Neural progenitor cell (in vitro differentiated cells): Measurements from ENCODE around the gene AK2. TPM values are rescaled to one million over a fixed set of nuclear protein-coding genes. Genes with fewer than 3 reads are reported as not detected.
A peak's percentile ranks its signal among the peaks of the same experiment; 100 is the strongest.

ENCODE experiments used
- DNase-seq: peaks from one replicate; pipeline ENCODE4 v3.0.0-alpha.2; 2016; ENCODE audit warnings: low spot score
- H2AFZ ChIP-seq: fragments of 200-600 bp; sonication (generic); replicated peaks from 2 replicates; pipeline ENCODE4 v1.6.1; 2016; ENCODE audit warnings: antibody characterized with exemption
- H3F3A ChIP-seq: fragments of 200-600 bp; sonication (generic); 2 replicates; pipeline ENCODE4 v1.6.1; 2016; ENCODE audit warnings: antibody characterized with exemption, low read depth
- H3K27ac ChIP-seq: fragments of 200-600 bp; sonication (generic); 2 replicates; pipeline ENCODE4 v1.5.1; 2016; ENCODE audit warnings: mild to moderate bottlenecking
- H3K27me3 ChIP-seq: fragments of 200-600 bp; sonication (generic); 2 replicates; pipeline ENCODE4 v1.6.1; 2016; ENCODE audit warnings: mild to moderate bottlenecking, moderate library complexity
- H3K36me3 ChIP-seq: fragments of 200-600 bp; sonication (generic); 2 replicates; pipeline ENCODE4 v1.5.1; 2016
- H3K4me1 ChIP-seq: fragments of 200-600 bp; sonication (generic); 2 replicates; pipeline ENCODE4 v1.6.1; 2016; ENCODE audit warnings: mixed run types
- H3K4me2 ChIP-seq: fragments of 200-600 bp; sonication (generic); 2 replicates; pipeline ENCODE4 v1.6.1; 2016
- H3K4me3 ChIP-seq: fragments of 200-600 bp; sonication (generic); 2 replicates; pipeline ENCODE4 v1.5.1; 2016
- H3K79me2 ChIP-seq: fragments of 200-600 bp; sonication (generic); 2 replicates; pipeline ENCODE4 v1.6.1; 2016; ENCODE audit warnings: low read depth
- H3K9ac ChIP-seq: fragments of 200-600 bp; sonication (generic); 2 replicates; pipeline ENCODE4 v1.6.1; 2016
- H3K9me3 ChIP-seq: fragments of 200-600 bp; sonication (generic); 2 replicates; pipeline ENCODE4 v1.5.1; 2016; ENCODE audit warnings: low read depth
- H4K20me1 ChIP-seq: fragments of 200-600 bp; sonication (generic); 2 replicates; pipeline ENCODE4 v1.6.1; 2016; ENCODE audit warnings: low read depth
- H3K27ac Mint-ChIP-seq: 3 replicates; pipeline ENCODE4 v1.8.0; 2021; ENCODE audit warnings: mixed read lengths
- H3K27me3 Mint-ChIP-seq: 2 replicates; pipeline ENCODE4 v1.8.0; 2022; ENCODE audit warnings: low read depth, mild to moderate bottlenecking, inconsistent platforms, moderate library complexity, mixed read lengths; ENCODE audit not compliant: insufficient read depth
- H3K36me3 Mint-ChIP-seq: 3 replicates; pipeline ENCODE4 v1.8.0; 2021; ENCODE audit warnings: mixed read lengths
- H3K4me1 Mint-ChIP-seq: 3 replicates; pipeline ENCODE4 v1.8.0; 2021; ENCODE audit warnings: mixed read lengths
- H3K4me3 Mint-ChIP-seq: 3 replicates; pipeline ENCODE4 v1.8.0; 2021; ENCODE audit warnings: mild to moderate bottlenecking, moderate library complexity, mixed read lengths
- H3K9me3 Mint-ChIP-seq: 3 replicates; pipeline ENCODE4 v1.8.0; 2020; ENCODE audit warnings: mixed read lengths
- CTCF ChIP-seq: fragments of 200-600 bp; sonication (generic); IDR thresholded peaks from 2 replicates; pipeline ENCODE4 v1.5.1; 2017; ENCODE audit warnings: antibody characterized with exemption, mild to moderate bottlenecking
- EZH2 ChIP-seq: fragments of 200-600 bp; sonication (generic); IDR thresholded peaks from 2 replicates; pipeline ENCODE4 v1.6.1; 2017; ENCODE audit warnings: antibody characterized with exemption, mild to moderate bottlenecking, moderate library complexity
- EZH2phosphoT487 ChIP-seq: fragments of 200-600 bp; sonication (generic); IDR thresholded peaks from 2 replicates; pipeline ENCODE4 v1.6.1; 2017; ENCODE audit warnings: antibody characterized with exemption
- total RNA-seq: library from RNA; depleted of rRNA; stranded (reverse); fragments of >200 nt; gene quantifications from 2 replicates; pipeline ENCODE4 v1.2.3, GENCODE V29; 2015; ENCODE audit warnings: low replicate concordance

The AK2 gene
- total RNA-seq, 1 donor from 2014 or later = 128 TPM

GRCh38 chr1:33080373-33080772 is 43.7 kb upstream of the AK2 start:
- Histone ChIP-seq H4K20me1 (no peaks in the 10 kb centered on the region), H3F3A (peaks cover 14% of the 10 kb centered on the region), H3K27me3 (peaks cover 44% of the 10 kb centered on the region), H3K4me3 (peak overlapping the region; percentile 60), H3K9me3 (no peaks in the 10 kb centered on the region), H3K36me3 (no peaks in the 10 kb centered on the region), H3K4me2 (peak overlapping the region; percentile 83), H3K79me2 (no peaks in the 10 kb centered on the region), H2AFZ (peak overlapping the region; percentile 80), H3K9ac (no peak overlapping the region), H3K27ac (no peak overlapping the region), H3K4me1 (peaks cover 11% of the 10 kb centered on the region)
- DNase-seq = no peak
- peaks cover 27% of the 10 kb centered on the region for H3K4me1 Mint-ChIP-seq
- H3K27me3 Mint-ChIP-seq = peaks cover 6% of the 10 kb centered on the region
- no peaks in the 10 kb centered on the region for H3K9me3 Mint-ChIP-seq
- TF ChIP-seq EZH2phosphoT487 (no peak), CTCF (no peak), EZH2 (no peak)
- H3K4me3 Mint-ChIP-seq = peak overlapping the region; percentile 84
- no peak overlapping the region for H3K27ac Mint-ChIP-seq
- H3K36me3 Mint-ChIP-seq = no peaks in the 10 kb centered on the region

GRCh38 chr1:33078030-33078591 is 41.4 kb upstream of the AK2 start:
- Histone ChIP-seq H3K27me3 (peaks cover 21% of the 10 kb centered on the region), H3K9ac (no peak overlapping the region), H3K4me3 (no peak overlapping the region), H3K9me3 (no peaks in the 10 kb centered on the region), H3K4me1 (peaks cover 11% of the 10 kb centered on the region), H3K79me2 (no peaks in the 10 kb centered on the region), H2AFZ (no peak overlapping the region), H3K36me3 (no peaks in the 10 kb centered on the region), H3F3A (peaks cover 14% of the 10 kb centered on the region), H4K20me1 (no peaks in the 10 kb centered on the region), H3K4me2 (no peak overlapping the region), H3K27ac (no peak overlapping the region)
- peaks cover 27% of the 10 kb centered on the region for H3K4me1 Mint-ChIP-seq
- TF ChIP-seq EZH2 = no peak
- TF ChIP-seq EZH2phosphoT487 = no peak
- no peak for TF ChIP-seq CTCF
- DNase-seq = no peak
- no peak overlapping the region for H3K27ac Mint-ChIP-seq
- peaks cover 15% of the 10 kb centered on the region for H3K27me3 Mint-ChIP-seq
- no peaks in the 10 kb centered on the region for H3K36me3 Mint-ChIP-seq
- no peak overlapping the region for H3K4me3 Mint-ChIP-seq
- no peaks in the 10 kb centered on the region for H3K9me3 Mint-ChIP-seq

GRCh38 chr1:33074193-33074945 is 37.7 kb upstream of the AK2 start:
- Mint-ChIP-seq H3K4me1 (peaks cover 10% of the 10 kb centered on the region), H3K9me3 (no peaks in the 10 kb centered on the region), H3K36me3 (no peaks in the 10 kb centered on the region), H3K27me3 (peaks cover 12% of the 10 kb centered on the region), H3K4me3 (no peak overlapping the region), H3K27ac (no peak overlapping the region)
- H3K79me2 ChIP-seq = no peaks in the 10 kb centered on the region
- DNase-seq = no peak
- no peaks in the 10 kb centered on the region for H3F3A ChIP-seq
- H3K27ac ChIP-seq = no peak overlapping the region
- H3K4me3 ChIP-seq = no peak overlapping the region
- no peak overlapping the region for H2AFZ ChIP-seq
- no peak overlapping the region for H3K9ac ChIP-seq
- H4K20me1 ChIP-seq = no peaks in the 10 kb centered on the region
- no peaks in the 10 kb centered on the region for H3K4me1 ChIP-seq
- no peaks in the 10 kb centered on the region for H3K36me3 ChIP-seq
- TF ChIP-seq EZH2 (no peak), EZH2phosphoT487 (no peak), CTCF (no peak)
- H3K4me2 ChIP-seq = no peak overlapping the region
- H3K27me3 ChIP-seq = no peaks in the 10 kb centered on the region
- no peaks in the 10 kb centered on the region for H3K9me3 ChIP-seq
